Sigmoid colon (tissue), 7 donors: ENCODE results near the gene CTRB2. TPM values are rescaled to one million over a fixed set of nuclear protein-coding genes. Genes with fewer than 3 reads are reported as not detected.
A peak's percentile ranks its signal among the peaks of the same experiment; 100 is the strongest.
"Not testable (repeated sequence)": the region's sequence is repeated elsewhere in the genome, so short reads cannot be mapped to it uniquely, and the experiment has no call there.

ENCODE experiments used
- DNase-seq: peaks from one replicate; pipeline ENCODE4 v3.0.0-alpha.2; 2019
- H3K27ac ChIP-seq, 4 donors: fragments of 200-600 bp; sonication (generic); one replicate each; pipeline ENCODE4 v1.5.1; 2016 to 2019; ENCODE audit warnings: mild to moderate bottlenecking in 1 of 4
- H3K27me3 ChIP-seq, 3 donors: fragments of 200-600 bp; sonication (generic); one replicate each; pipeline ENCODE4 v1.5.1; 2019; ENCODE audit warnings: mild to moderate bottlenecking in 1 of 3
- H3K36me3 ChIP-seq, 4 donors: fragments of 200-600 bp; sonication (generic); one replicate each; pipeline ENCODE4 v1.5.1; 2016 to 2019
- H3K4me1 ChIP-seq, 4 donors: fragments of 200-600 bp; sonication (generic); one replicate each; pipeline ENCODE4 v1.5.1; 2017 to 2019
- H3K4me3 ChIP-seq, 4 donors: fragments of 200-600 bp; sonication (generic); one replicate each; pipeline ENCODE4 v1.5.1; 2017 to 2019; ENCODE audit warnings: mild to moderate bottlenecking in 2 of 4, moderate library complexity in 1 of 4
- H3K9me3 ChIP-seq, 4 donors: fragments of 200-600 bp in 3 of 4; sonication (generic) in 3 of 4; one replicate each; pipeline versions ENCODE4 v1.5.1 to v1.6.1; 2013 to 2019
- EP300 ChIP-seq, 4 donors: sonication (generic); formaldehyde crosslinking; IDR thresholded peaks; one replicate each; pipeline ENCODE4 v1.6.1; 2017; ENCODE audit warnings: antibody characterized with exemption in 4 of 4
- POLR2A ChIP-seq, 2 donors: fragments of 450-650 bp; IDR thresholded peaks; one replicate each; pipeline ENCODE4 v1.6.1; 2016; ENCODE audit warnings: antibody characterized with exemption in 2 of 2, mild to moderate bottlenecking in 2 of 2, moderate library complexity in 2 of 2
- POLR2AphosphoS5 ChIP-seq, 4 donors: sonication (generic); formaldehyde crosslinking; IDR thresholded peaks; one replicate each; pipeline ENCODE4 v1.6.1; 2017; ENCODE audit warnings: antibody characterized with exemption in 4 of 4
- WGBS, 2 donors: extraction: QIAGEN DNeasy Blood & Tissue Kit; methylation state at CpG; one replicate each; pipeline ENCODE4 v1.1.7; 2013; 5-methylcytosine and 5-hydroxymethylcytosine counted together
- intact Hi-C: fragments of 100-400 bp; cut with DNase I; formaldehyde crosslinking; loops from one replicate; pipeline ENCODE4 v1.15.1; 2023
- polyA plus RNA-seq, 3 donors: library from polyadenylated mRNA; stranded (reverse); fragments of 200-250 nt; gene quantifications; one replicate each; pipeline ENCODE4 v1.2.3, GENCODE V29; 2013
- total RNA-seq, 4 donors: library from RNA; depleted of rRNA; stranded (reverse); fragments of >200 nt; gene quantifications; one replicate each; pipeline ENCODE4 v1.1.0, GENCODE V29; 2016
- TF ChIP-seq, protein P1 (sequence below), 4 experiments: fragments of 450-650 bp in 3 of 4; fragments of 200-600 bp in 1 of 4; IDR thresholded peaks; one replicate each; pipeline ENCODE4 v1.5.1; 2016 to 2019; ENCODE audit warnings: antibody characterized with exemption in 4 of 4, mild to moderate bottlenecking in 3 of 4, moderate library complexity in 2 of 4
- donor health status: healthy with polysubstance abuse.
- donor health status: Bipolar disorder and iron deficiency.
- donor health status: healthy.

The CTRB2 gene
- total and polyA plus RNA-seq, 7 donors, result 0.42 to 17.4 TPM; not detected in 5

DNA sequence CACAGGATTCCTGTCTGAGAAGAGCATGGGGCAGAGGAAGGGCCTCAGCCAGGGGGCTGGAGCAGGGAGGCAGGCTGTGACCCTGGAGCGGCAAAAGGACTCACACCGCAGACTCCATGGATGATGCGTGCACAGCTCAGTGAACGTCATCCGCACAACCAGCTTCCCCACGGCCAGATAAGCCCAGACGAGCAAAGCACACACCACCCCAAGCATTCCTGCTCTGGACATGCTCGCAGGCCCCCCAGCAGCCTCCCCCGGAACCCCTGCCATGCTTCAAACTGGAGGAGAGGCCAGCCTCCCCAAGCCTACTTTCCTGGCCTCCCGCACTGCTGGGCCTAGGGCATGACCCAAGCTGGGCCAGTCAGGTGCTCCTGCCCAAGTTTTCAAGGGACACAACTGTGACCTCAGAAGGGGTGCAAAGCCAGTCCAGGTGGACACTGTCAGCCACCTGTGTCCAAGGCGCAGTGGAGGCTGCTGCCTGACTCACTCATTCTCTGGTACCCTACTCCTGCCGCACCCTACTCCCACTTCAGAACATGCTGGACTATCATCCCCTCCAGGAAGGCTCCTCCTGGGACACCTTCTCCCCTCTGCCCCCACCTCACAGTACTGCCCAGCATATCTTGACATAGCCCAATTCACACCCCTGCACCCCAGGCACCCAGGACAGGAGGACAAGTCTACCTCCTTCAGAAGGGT, 39.7 kb upstream of the CTRB2 start:
- no peak for DNase-seq
- Histone ChIP-seq H3K27ac (peak overlapping the region; percentile 85 to 96 (median 92)), H3K27me3 (no peaks in the 10 kb centered on the region), H3K4me1 (peaks cover 3 to 83% (median 79%) of the 10 kb centered on the region in 4 donors), H3K36me3 (peaks cover 6 to 12% (median 9%) of the 10 kb centered on the region in 4 donors), H3K4me3 (no peak overlapping the region), H3K9me3 (no peaks in the 10 kb centered on the region)
- intact Hi-C loops, result no loop called here
- WGBS, 2 donors, result 90 to 93% methylated on average over 12 of the region's 12 CpGs
- no peak for TF ChIP-seq POLR2A (IDR thresholded peaks at IDR 0.05)
- TF ChIP-seq EP300 (IDR thresholded peaks at IDR 0.05), result no peak
- no peak for TF ChIP-seq POLR2AphosphoS5 (IDR thresholded peaks at IDR 0.05)

DNA sequence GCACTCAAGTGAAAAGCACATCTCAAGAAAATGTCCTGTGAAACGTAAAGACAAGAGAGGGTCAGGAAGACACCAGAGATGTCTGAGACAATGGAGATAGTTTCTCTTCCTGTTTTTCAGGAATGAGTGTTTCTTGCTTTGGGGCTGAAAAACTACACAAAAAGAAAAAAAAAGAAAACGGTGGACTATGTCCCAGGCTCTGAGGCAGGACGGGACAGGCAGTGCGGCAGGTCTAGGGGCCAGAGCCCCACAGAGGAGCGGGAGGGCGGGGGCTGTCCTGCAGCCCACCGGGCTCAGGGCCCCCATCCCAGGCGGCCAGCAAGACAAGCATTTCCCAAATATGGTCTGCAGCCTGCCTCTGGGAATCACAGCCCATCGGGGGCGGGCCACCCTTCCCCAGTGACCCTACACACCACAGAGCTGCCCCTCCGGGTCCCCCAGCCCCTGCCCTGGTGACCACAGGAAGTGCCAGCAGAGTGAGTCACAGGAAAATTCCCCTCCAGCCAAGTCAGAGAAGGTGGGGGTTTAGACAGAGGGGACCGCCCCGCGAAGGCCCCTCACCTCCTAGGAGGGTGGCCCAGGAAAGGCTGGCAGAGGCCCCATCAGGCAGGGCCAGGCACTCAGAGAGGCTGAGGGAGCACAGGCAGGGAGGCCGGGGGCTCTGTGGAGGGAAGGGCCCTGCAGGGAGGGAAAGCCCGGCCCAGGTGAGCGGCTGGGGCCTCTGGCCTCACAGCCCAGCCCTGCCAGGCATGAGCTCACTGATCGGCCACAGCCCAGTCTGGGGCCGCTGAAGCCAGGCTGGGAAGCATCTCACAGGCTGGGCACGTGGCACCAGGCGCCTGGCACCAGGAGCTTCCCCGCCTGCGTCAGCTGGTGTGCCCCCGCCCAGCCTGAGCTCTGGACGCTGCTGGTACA, 38.1 kb upstream of the CTRB2 start:
- WGBS, 2 donors, result 48 to 50% methylated on average over 25 of the region's 25 CpGs
- TF ChIP-seq POLR2A (IDR thresholded peaks at IDR 0.05) (no peak), EP300 (IDR thresholded peaks at IDR 0.05) (peak in 2 of 4 donors; percentile 41 to 94), POLR2AphosphoS5 (IDR thresholded peaks at IDR 0.05) (peak; percentile 15 to 85 (median 59))
- TF ChIP-seq, protein P1, sequence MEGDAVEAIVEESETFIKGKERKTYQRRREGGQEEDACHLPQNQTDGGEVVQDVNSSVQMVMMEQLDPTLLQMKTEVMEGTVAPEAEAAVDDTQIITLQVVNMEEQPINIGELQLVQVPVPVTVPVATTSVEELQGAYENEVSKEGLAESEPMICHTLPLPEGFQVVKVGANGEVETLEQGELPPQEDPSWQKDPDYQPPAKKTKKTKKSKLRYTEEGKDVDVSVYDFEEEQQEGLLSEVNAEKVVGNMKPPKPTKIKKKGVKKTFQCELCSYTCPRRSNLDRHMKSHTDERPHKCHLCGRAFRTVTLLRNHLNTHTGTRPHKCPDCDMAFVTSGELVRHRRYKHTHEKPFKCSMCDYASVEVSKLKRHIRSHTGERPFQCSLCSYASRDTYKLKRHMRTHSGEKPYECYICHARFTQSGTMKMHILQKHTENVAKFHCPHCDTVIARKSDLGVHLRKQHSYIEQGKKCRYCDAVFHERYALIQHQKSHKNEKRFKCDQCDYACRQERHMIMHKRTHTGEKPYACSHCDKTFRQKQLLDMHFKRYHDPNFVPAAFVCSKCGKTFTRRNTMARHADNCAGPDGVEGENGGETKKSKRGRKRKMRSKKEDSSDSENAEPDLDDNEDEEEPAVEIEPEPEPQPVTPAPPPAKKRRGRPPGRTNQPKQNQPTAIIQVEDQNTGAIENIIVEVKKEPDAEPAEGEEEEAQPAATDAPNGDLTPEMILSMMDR (IDR thresholded peaks at IDR 0.05), result no peak
- intact Hi-C loops, result no loop called here
- Histone ChIP-seq H3K27ac (peak overlapping the region; percentile 85 to 96 (median 92)), H3K36me3 (peaks cover 6 to 26% (median 16%) of the 10 kb centered on the region in 4 donors), H3K9me3 (no peaks in the 10 kb centered on the region), H3K4me3 (no peak overlapping the region), H3K4me1 (peaks cover 3 to 78% (median 69%) of the 10 kb centered on the region in 4 donors), H3K27me3 (no peaks in the 10 kb centered on the region)
- DNase-seq, result peak; percentile 97

DNA sequence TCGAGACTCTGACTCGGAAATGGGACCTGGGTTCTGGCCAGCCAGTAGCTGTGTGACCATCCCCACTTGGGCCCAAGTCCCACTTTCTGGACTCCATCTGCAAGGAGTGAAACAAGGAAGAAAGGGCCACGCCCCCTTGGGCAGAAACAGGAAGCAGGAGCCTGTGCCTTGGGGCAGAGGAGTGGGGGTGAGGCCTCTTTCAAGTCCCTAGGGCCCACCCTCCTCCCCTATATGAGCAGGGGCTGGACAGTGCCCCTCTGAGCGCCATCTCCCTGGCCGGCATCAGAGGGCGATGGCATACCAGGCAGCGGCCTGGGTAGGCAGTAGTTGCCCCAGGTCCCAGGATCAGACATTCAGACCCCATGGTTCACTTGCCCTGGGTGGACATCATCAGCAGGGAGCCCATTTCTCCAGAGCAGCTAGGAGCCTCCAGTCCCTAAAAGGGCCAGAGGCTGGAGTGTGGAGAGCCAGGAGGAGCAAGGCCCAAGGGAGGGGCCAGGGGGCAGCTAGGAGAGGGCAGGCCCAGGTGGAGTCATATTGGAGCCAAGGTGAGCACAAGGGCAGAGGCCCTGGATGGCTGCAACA, 37.4 kb upstream of the CTRB2 start:
- 67 to 71% methylated on average over 7 of the region's 7 CpGs for WGBS, 2 donors
- Histone ChIP-seq H3K27ac (peak overlapping the region; percentile 85 to 96 (median 92)), H3K4me3 (no peak overlapping the region), H3K9me3 (no peaks in the 10 kb centered on the region), H3K4me1 (peaks cover 3 to 78% (median 69%) of the 10 kb centered on the region in 4 donors), H3K36me3 (peaks cover 6 to 28% (median 16%) of the 10 kb centered on the region in 4 donors), H3K27me3 (no peaks in the 10 kb centered on the region)
- intact Hi-C loops, result no loop called here
- TF ChIP-seq POLR2A (IDR thresholded peaks at IDR 0.05), result no peak
- no peak for TF ChIP-seq EP300 (IDR thresholded peaks at IDR 0.05)
- TF ChIP-seq, protein P1 (IDR thresholded peaks at IDR 0.05), result no peak
- no peak for TF ChIP-seq POLR2AphosphoS5 (IDR thresholded peaks at IDR 0.05)
- DNase-seq, result peak; percentile 84

DNA sequence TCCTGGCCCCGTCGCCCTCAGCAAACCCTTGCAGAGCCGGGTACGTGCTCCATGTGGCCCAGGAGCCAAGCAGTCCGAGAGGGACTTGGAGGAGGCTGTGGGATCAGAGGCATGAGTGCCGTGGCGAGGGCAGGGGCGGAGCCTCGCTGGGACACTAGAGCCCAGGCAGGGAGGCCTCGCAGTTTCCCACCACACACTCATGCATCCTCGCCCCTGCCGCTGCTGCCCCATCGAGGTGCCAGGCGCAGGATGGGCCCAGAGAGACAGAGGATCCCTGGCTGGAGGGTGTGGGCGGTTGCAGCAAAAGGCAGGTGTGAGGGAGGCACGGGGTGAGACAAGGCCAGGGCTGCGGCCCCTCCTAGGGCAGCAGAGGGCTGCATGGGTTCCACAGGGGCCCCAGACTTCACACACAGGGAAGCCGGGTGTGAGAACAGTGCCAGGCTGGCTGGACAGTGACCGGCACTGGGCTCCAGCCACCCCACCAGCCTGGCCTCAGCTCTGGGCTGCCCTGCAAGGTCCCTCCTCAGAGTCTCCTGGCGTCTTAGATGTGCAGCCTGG, 36.8 kb upstream of the CTRB2 start:
- H3K27ac ChIP-seq, result peak overlapping the region; percentile 85 to 96 (median 92)
- TF ChIP-seq POLR2AphosphoS5 (IDR thresholded peaks at IDR 0.05) (no peak), POLR2A (IDR thresholded peaks at IDR 0.05) (no peak), EP300 (IDR thresholded peaks at IDR 0.05) (no peak)
- TF ChIP-seq, protein P1 (IDR thresholded peaks at IDR 0.05), result no peak
- intact Hi-C loops, result no loop called here
- no peaks in the 10 kb centered on the region for H3K27me3 ChIP-seq
- H3K4me1 ChIP-seq, result peaks cover 3 to 78% (median 69%) of the 10 kb centered on the region in 4 donors
- peaks cover 6 to 28% (median 16%) of the 10 kb centered on the region in 4 donors for H3K36me3 ChIP-seq
- H3K4me3 ChIP-seq, result no peak overlapping the region
- 84% methylated on average over 20 of the region's 20 CpGs for WGBS, 2 donors
- no peaks in the 10 kb centered on the region for H3K9me3 ChIP-seq
- DNase-seq, result no peak

DNA sequence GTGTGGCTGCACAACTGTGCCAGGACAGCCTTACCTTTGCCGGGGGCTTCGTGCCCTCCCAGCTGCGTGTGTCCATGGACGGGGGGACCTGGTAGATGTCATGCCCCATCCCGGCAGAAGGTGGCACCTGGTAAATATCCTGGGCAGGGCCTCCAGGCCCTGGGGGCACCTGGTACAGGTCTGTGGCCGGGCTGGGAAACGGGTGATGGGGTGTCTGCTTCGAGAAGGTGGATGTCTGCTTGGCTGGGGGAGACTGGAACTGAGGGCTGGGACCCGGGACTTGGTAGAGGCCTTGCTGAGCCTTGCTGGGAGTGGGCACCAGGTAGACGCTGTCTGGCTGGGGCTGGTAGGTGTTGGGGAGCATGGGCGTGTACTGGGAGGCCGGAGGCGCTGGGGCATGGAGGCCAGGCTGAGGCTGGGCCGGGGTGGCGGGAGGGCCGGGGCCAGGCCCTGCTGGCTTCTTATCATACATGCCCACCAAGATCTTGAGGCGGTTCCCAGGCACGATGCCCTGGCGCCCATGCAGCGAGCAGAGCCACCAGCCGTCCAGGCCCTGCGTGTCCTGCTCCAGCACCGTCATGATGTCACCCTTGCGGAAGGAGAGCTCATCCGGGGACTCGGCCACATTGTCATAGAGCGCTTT, 35.6 kb upstream of the CTRB2 start:
- peak overlapping the region in 1 of 4 donors; percentile 96 for H3K27ac ChIP-seq
- H3K4me3 ChIP-seq, intact Hi-C loops, H3K9me3 ChIP-seq, DNase-seq, H3K27me3 ChIP-seq: not testable (repeated sequence)
- H3K36me3 ChIP-seq, result peaks cover 6 to 28% (median 16%) of the 10 kb centered on the region in 4 donors
- WGBS, 2 donors, result 93 to 94% methylated on average over 27 of the region's 27 CpGs
- peaks cover 3 to 78% (median 69%) of the 10 kb centered on the region in 4 donors for H3K4me1 ChIP-seq
